Esophagus (tissue), 2 donors: ENCODE measurements around the gene APH1B. TPM values are rescaled to one million over a fixed set of nuclear protein-coding genes. Genes with fewer than 3 reads are reported as not detected.
A peak's percentile ranks its signal among the peaks of the same experiment; 100 is the strongest.

Experiments
- H3K27ac ChIP-seq, 2 donors: one replicate each; pipeline ENCODE4 v1.5.1; 2013; ENCODE audit warnings: low read depth in 2 of 2, mild to moderate bottlenecking in 2 of 2, inconsistent platforms in 1 of 2, low read length in 1 of 2, moderate library complexity in 1 of 2
- H3K27me3 ChIP-seq, 2 donors: one replicate each; pipeline ENCODE4 v1.6.1; 2013; ENCODE audit warnings: low read length in 2 of 2, control low read depth in 1 of 2, mild to moderate bottlenecking in 1 of 2; ENCODE audit not compliant: insufficient read depth in 2 of 2, control insufficient read depth in 1 of 2
- H3K36me3 ChIP-seq, 2 donors: one replicate each; pipeline ENCODE4 v1.6.1; 2013; ENCODE audit warnings: low read length in 1 of 2; ENCODE audit not compliant: control insufficient read depth in 2 of 2, insufficient read depth in 2 of 2
- H3K4me1 ChIP-seq, 2 donors: one replicate each; pipeline ENCODE4 v1.6.1; 2013; ENCODE audit warnings: low read length in 1 of 2; ENCODE audit not compliant: control insufficient read depth in 2 of 2, insufficient read depth in 2 of 2
- H3K4me3 ChIP-seq, 2 donors: one replicate each; pipeline ENCODE4 v1.5.1; 2013; ENCODE audit warnings: low read length in 2 of 2, mild to moderate bottlenecking in 2 of 2, low read depth in 1 of 2, moderate library complexity in 1 of 2
- H3K9me3 ChIP-seq, 2 donors: one replicate each; pipeline ENCODE4 v1.6.1; 2013; ENCODE audit warnings: mild to moderate bottlenecking in 2 of 2, low read depth in 1 of 2, low read length in 1 of 2, moderate library complexity in 1 of 2; ENCODE audit not compliant: control insufficient read depth in 2 of 2, insufficient read depth in 1 of 2
- WGBS, 2 donors: extraction: QIAGEN DNeasy Blood & Tissue Kit; methylation state at CpG; one replicate each; pipeline ENCODE4 v1.1.7; 2013; 5-methylcytosine and 5-hydroxymethylcytosine counted together
- polyA plus RNA-seq, 2 donors: library from polyadenylated mRNA; stranded (reverse); fragments of 200-250 nt; gene quantifications; one replicate each; pipeline ENCODE4 v1.2.3, GENCODE V29; 2013
- donor health status: healthy with polysubstance abuse.
- donor health status: Bipolar disorder and iron deficiency.

Gene APH1B
- polyA plus RNA-seq, 2 donors: 1.6 to 2.0 TPM

- no peaks in the 10 kb centered on the region for H3K27me3 ChIP-seq
- peak overlapping the region; percentile 21 to 42 for H3K27ac ChIP-seq
- WGBS, 2 donors: 69 to 71% methylated on average over 5 of the region's 5 CpGs
- H3K4me1 ChIP-seq: peaks cover 0 to 5% of the 10 kb centered on the region in 2 donors
- no peaks in the 10 kb centered on the region for H3K9me3 ChIP-seq
- H3K36me3 ChIP-seq: peaks cover 2 to 6% of the 10 kb centered on the region in 2 donors
- no peak overlapping the region for H3K4me3 ChIP-seq
These were observed 30.5 kb upstream of the APH1B start for GRCh38 chr15:63246691-63247469.

GRCh38 chr15:63250312-63250965, 27.0 kb upstream of the APH1B start:
- Histone ChIP-seq H3K27ac (no peak overlapping the region), H3K36me3 (peaks cover 2 to 6% of the 10 kb centered on the region in 2 donors), H3K27me3 (no peaks in the 10 kb centered on the region), H3K9me3 (no peaks in the 10 kb centered on the region), H3K4me3 (no peak overlapping the region), H3K4me1 (peaks cover 0 to 5% of the 10 kb centered on the region in 2 donors)
- 93 to 96% methylated on average over 4 of the region's 4 CpGs for WGBS, 2 donors

- Histone ChIP-seq H3K4me1 (peaks cover 0 to 3% of the 10 kb centered on the region in 2 donors), H3K9me3 (no peaks in the 10 kb centered on the region), H3K27ac (no peak overlapping the region), H3K27me3 (no peaks in the 10 kb centered on the region), H3K4me3 (no peak overlapping the region), H3K36me3 (peaks cover 4 to 6% of the 10 kb centered on the region in 2 donors)
- WGBS, 2 donors: 90 to 100% methylated on average over 2 of the region's 2 CpGs
These were observed 25.7 kb upstream of the APH1B start for GRCh38 chr15:63251701-63252100.

GRCh38 chr15:63252292-63252691, 25.1 kb upstream of the APH1B start:
- Histone ChIP-seq H3K27ac (no peak overlapping the region), H3K9me3 (no peaks in the 10 kb centered on the region), H3K4me1 (peaks cover 0 to 3% of the 10 kb centered on the region in 2 donors), H3K27me3 (no peaks in the 10 kb centered on the region), H3K36me3 (peaks cover 4 to 6% of the 10 kb centered on the region in 2 donors), H3K4me3 (no peak overlapping the region)
- WGBS, 2 donors: 97 to 98% methylated on average over 2 of the region's 2 CpGs

GRCh38 chr15:63254991-63255390, 22.4 kb upstream of the APH1B start:
- Histone ChIP-seq H3K36me3 (peaks cover 4 to 10% of the 10 kb centered on the region in 2 donors), H3K9me3 (no peaks in the 10 kb centered on the region), H3K27me3 (no peaks in the 10 kb centered on the region), H3K27ac (no peak overlapping the region), H3K4me3 (no peak overlapping the region), H3K4me1 (no peaks in the 10 kb centered on the region)
- 80 to 82% methylated on average over 2 of the region's 2 CpGs for WGBS, 2 donors

GRCh38 chr15:63255489-63255990, 21.9 kb upstream of the APH1B start:
- Histone ChIP-seq H3K27me3 (no peaks in the 10 kb centered on the region), H3K36me3 (peaks cover 3 to 7% of the 10 kb centered on the region in 2 donors), H3K4me1 (no peaks in the 10 kb centered on the region), H3K27ac (no peak overlapping the region), H3K9me3 (no peaks in the 10 kb centered on the region), H3K4me3 (no peak overlapping the region)
- WGBS, 2 donors: 69 to 74% methylated on average over 1 of the region's 1 CpG

- no peak overlapping the region for H3K4me3 ChIP-seq
- H3K36me3 ChIP-seq: peaks cover 2 to 3% of the 10 kb centered on the region in 2 donors
- WGBS, 2 donors: 46 to 50% methylated on average over 5 of the region's 5 CpGs
- no peaks in the 10 kb centered on the region for H3K9me3 ChIP-seq
- no peaks in the 10 kb centered on the region for H3K4me1 ChIP-seq
- H3K27ac ChIP-seq: no peak overlapping the region
- H3K27me3 ChIP-seq: no peaks in the 10 kb centered on the region
These were observed 20.8 kb upstream of the APH1B start for GRCh38 chr15:63256433-63257274.

GRCh38 chr15:63258658-63259057, 18.7 kb upstream of the APH1B start:
- Histone ChIP-seq H3K27me3 (no peaks in the 10 kb centered on the region), H3K36me3 (peaks cover 4 to 6% of the 10 kb centered on the region in 2 donors), H3K4me3 (no peak overlapping the region), H3K9me3 (no peaks in the 10 kb centered on the region), H3K27ac (no peak overlapping the region), H3K4me1 (no peaks in the 10 kb centered on the region)
- 89 to 93% methylated on average over 2 of the region's 2 CpGs for WGBS, 2 donors

- peaks cover 2 to 8% of the 10 kb centered on the region in 2 donors for H3K36me3 ChIP-seq
- H3K27ac ChIP-seq: no peak overlapping the region
- WGBS, 2 donors: 83 to 86% methylated on average over 5 of the region's 5 CpGs
These were observed 16.6 kb upstream of the APH1B start for GRCh38 chr15:63260791-63261190.

More at GRCh38 chr15:63260791-63261190, 16.6 kb upstream of the APH1B start:
- H3K9me3 ChIP-seq: no peaks in the 10 kb centered on the region
- no peaks in the 10 kb centered on the region for H3K4me1 ChIP-seq
- no peak overlapping the region for H3K4me3 ChIP-seq
- H3K27me3 ChIP-seq: no peaks in the 10 kb centered on the region
